DMS79 (cell line): ENCODE data around the gene MBL2.

Source experiments
- DNase-seq: peaks from one replicate; lab custom pipeline; 2025; lab: John Stamatoyannopoulos, UW

The MBL2 gene

GRCh38 chr10:52772623-52773022 lies at the start of gene MBL2:
Gene MBL2 (minus strand): TSS chr10:52772784. CDS start chr10:52771635, 1,149 bp downstream.
- no peak for DNase-seq

GRCh38 chr10:52820309-52820708 lies 47.7 kb upstream of the MBL2 start:
- DNase-seq: no peak

- no peak for DNase-seq
These were observed 45.4 kb upstream of the MBL2 start for GRCh38 chr10:52818019-52818418.

GRCh38 chr10:52814506-52814905 lies 41.9 kb upstream of the MBL2 start:
- no peak for DNase-seq

- DNase-seq: no peak
These were observed 39.2 kb upstream of the MBL2 start for GRCh38 chr10:52811776-52812175.

GRCh38 chr10:52810761-52811160 lies 38.2 kb upstream of the MBL2 start:
- DNase-seq: no peak

GRCh38 chr10:52807803-52808202 lies 35.2 kb upstream of the MBL2 start:
- no peak for DNase-seq

GRCh38 chr10:52805414-52806285 lies 33.1 kb upstream of the MBL2 start:
- DNase-seq: no peak

- DNase-seq: no peak
These were observed 29.4 kb upstream of the MBL2 start for GRCh38 chr10:52801947-52802346.

GRCh38 chr10:52786098-52786497 lies 13.5 kb upstream of the MBL2 start:
- no peak for DNase-seq

- DNase-seq: no peak
These were observed 12.8 kb upstream of the MBL2 start for GRCh38 chr10:52785418-52785817.

- DNase-seq: no peak
These were observed 11.1 kb upstream of the MBL2 start for GRCh38 chr10:52783726-52784125.

- DNase-seq: no peak
These were observed 10.0 kb upstream of the MBL2 start for GRCh38 chr10:52782554-52782953.

GRCh38 chr10:52780391-52781155 lies 8.0 kb upstream of the MBL2 start:
- no peak for DNase-seq

- no peak for DNase-seq
These were observed 7.2 kb upstream of the MBL2 start for GRCh38 chr10:52779541-52780390.

- no peak for DNase-seq
These were observed 6.2 kb upstream of the MBL2 start for GRCh38 chr10:52778511-52779392.

- DNase-seq: no peak
These were observed 4.8 kb upstream of the MBL2 start for GRCh38 chr10:52777414-52777813.

- DNase-seq: no peak
These were observed 3.9 kb upstream of the MBL2 start for GRCh38 chr10:52776471-52776903.

- DNase-seq: no peak
These were observed 2.6 kb upstream of the MBL2 start for GRCh38 chr10:52775132-52775647.

- no peak for DNase-seq
These were observed 2.1 kb upstream of the MBL2 start for GRCh38 chr10:52774600-52775106.

- no peak for DNase-seq
These were observed 1.6 kb upstream of the MBL2 start for GRCh38 chr10:52774182-52774581.
